Panc1 (cell line): ENCODE measurements around the gene STK25. TPM values are rescaled to one million over a fixed set of nuclear protein-coding genes. Genes with fewer than 3 reads are reported as not detected.

Source experiments
- ATAC-seq: fragments of 200-7000 bp; cut with Tn5 transposase; 2 replicates; pipeline ENCODE4 v1.9.1; 2020; ENCODE audit warnings: mild to moderate bottlenecking, moderate library complexity
- BruUV-seq: library from RNA; stranded (reverse); fragments of 400-500 nt; replicated peaks from 2 replicates; lab custom pipeline; 2021; lab: Mats Ljungman, UMichigan
- CTCF ChIA-PET: fragments of 300-600 bp; sonication (Branson Sonifier 250); formaldehyde crosslinking; loops from one replicate; lab custom pipeline; 2022; ENCODE audit warnings: antibody characterized with exemption; lab: Charles Lee
- POLR2A ChIA-PET: fragments of 300-600 bp; sonication (Branson Sonifier 250); formaldehyde crosslinking; loops from one replicate; lab custom pipeline; 2022; ENCODE audit warnings: antibody characterized with exemption; lab: Charles Lee
- DNase-seq: peaks from one replicate; pipeline ENCODE4 v3.0.0-alpha.2; 2010; ENCODE audit warnings: low read depth, low spot score
- H3K27ac ChIP-seq: 2 replicates; pipeline ENCODE4 v1.5.1; 2011; ENCODE audit warnings: mild to moderate bottlenecking, low read length, inconsistent platforms
- H3K27me3 ChIP-seq: fragments of 200-500 bp; sonication (Bioruptor generic); 2 replicates; pipeline ENCODE4 v1.6.0; 2014; ENCODE audit warnings: low read length, inconsistent platforms; ENCODE audit not compliant: control insufficient read depth, insufficient read depth
- H3K36me3 ChIP-seq: fragments of 200-500 bp; sonication (Bioruptor generic); 2 replicates; pipeline ENCODE4 v1.5.1; 2014; ENCODE audit warnings: inconsistent platforms, mild to moderate bottlenecking, low read length, moderate library complexity; ENCODE audit not compliant: control insufficient read depth, insufficient read depth
- H3K4me1 ChIP-seq: 2 replicates; pipeline ENCODE4 v1.5.1; 2011; ENCODE audit warnings: inconsistent platforms, mild to moderate bottlenecking, low read length, moderate library complexity; ENCODE audit not compliant: control insufficient read depth, insufficient read depth
- H3K4me3 ChIP-seq, 2 experiments: 2 replicates each; pipeline ENCODE4 v1.5.1; 2011 to 2012; ENCODE audit warnings: low read depth in 2 of 2, low read length in 2 of 2, mild to moderate bottlenecking in 2 of 2, inconsistent platforms in 1 of 2, moderate library complexity in 1 of 2
- H3K9me3 ChIP-seq: fragments of 200-500 bp; sonication (Bioruptor generic); 2 replicates; pipeline ENCODE4 v1.5.1; 2014; ENCODE audit warnings: low read depth, mild to moderate bottlenecking, inconsistent platforms, low read length, moderate library complexity; ENCODE audit not compliant: control insufficient read depth, insufficient read depth
- POLR2AphosphoS5 ChIP-seq: IDR thresholded peaks from 2 replicates; pipeline ENCODE4 v1.6.1; 2012; ENCODE audit warnings: mild to moderate bottlenecking, low read depth, low read length, moderate library complexity
- SIN3A ChIP-seq: IDR thresholded peaks from 2 replicates; pipeline ENCODE4 v1.6.1; 2012; ENCODE audit warnings: low read depth, mild to moderate bottlenecking, low read length, moderate library complexity, borderline replicate concordance; ENCODE audit not compliant: insufficient read depth
- TCF7L2 ChIP-seq: IDR thresholded peaks from 2 replicates; pipeline ENCODE4 v1.6.1; 2011; ENCODE audit warnings: mild to moderate bottlenecking, low read depth, low read length, inconsistent platforms
- in situ Hi-C: cut with HindIII; loops from 2 replicates; pipeline ENCODE4 v1.10.0; 2016; ENCODE audit warnings: low sequenced_read_pairs, low pct_unique_long_range_greater_than_20kb
- intact Hi-C: fragments of 100-400 bp; cut with micrococcal nuclease; formaldehyde crosslinking; loops from one replicate; pipeline ENCODE4 v1.10.0; 2022; ENCODE audit not compliant: unreplicated experiment
- total RNA-seq: library from RNA; stranded (reverse); gene quantifications from one replicate; pipeline ENCODE4 v1.2.1, GENCODE V29; 2021; ENCODE audit not compliant: unreplicated experiment
- TF ChIP-seq, protein P1 (sequence below): fragments of 450-650 bp; IDR thresholded peaks from 2 replicates; pipeline ENCODE4 v1.5.1; 2017; ENCODE audit warnings: mild to moderate bottlenecking
- TF ChIP-seq, protein P2 (sequence below), 2 experiments: IDR thresholded peaks; 2 replicates each; pipeline ENCODE4 v1.6.1; 2011 to 2012; ENCODE audit warnings: low read depth in 2 of 2, control low read depth in 1 of 2, low read length in 1 of 2, mild to moderate bottlenecking in 1 of 2, moderate library complexity in 1 of 2; ENCODE audit not compliant: insufficient read depth in 1 of 2

STK25 gene
- total RNA-seq, 1 experiment from 2014 or later: 195 TPM

DNA sequence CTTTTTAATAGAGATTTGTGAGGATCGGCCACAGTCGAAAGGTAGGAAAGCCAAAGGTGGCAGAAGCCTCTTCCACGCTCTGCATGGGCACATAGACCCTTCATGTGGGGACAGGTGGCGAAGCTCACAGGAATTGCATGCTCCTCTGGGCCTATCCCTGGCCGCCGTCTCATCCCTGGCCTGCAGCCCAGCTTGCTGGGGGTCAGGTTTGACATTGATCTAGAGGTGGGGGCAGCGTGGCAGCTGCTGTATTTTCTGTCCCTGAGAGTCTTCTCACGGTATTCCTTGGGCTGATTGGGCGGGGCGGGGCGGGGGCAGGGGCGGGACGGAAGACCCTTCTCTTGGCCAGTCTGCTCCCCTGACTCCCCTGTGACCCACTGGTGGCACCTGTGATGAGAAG lies 48.9 kb downstream of the STK25 start:
- in situ Hi-C loops: no loop called here
- no peaks in the 10 kb centered on the region for H3K36me3 ChIP-seq
- no peak overlapping the region for H3K27ac ChIP-seq
- no peak for DNase-seq
- H3K9me3 ChIP-seq: no peaks in the 10 kb centered on the region
- no peak for ATAC-seq
- ChIA-PET POLR2A (no interaction called here), CTCF (no interaction called here)
- no peaks in the 10 kb centered on the region for H3K4me1 ChIP-seq
- intact Hi-C loops: no loop called here
- TF ChIP-seq POLR2AphosphoS5: no peak
- TF ChIP-seq SIN3A: no peak
- TF ChIP-seq, protein P1, sequence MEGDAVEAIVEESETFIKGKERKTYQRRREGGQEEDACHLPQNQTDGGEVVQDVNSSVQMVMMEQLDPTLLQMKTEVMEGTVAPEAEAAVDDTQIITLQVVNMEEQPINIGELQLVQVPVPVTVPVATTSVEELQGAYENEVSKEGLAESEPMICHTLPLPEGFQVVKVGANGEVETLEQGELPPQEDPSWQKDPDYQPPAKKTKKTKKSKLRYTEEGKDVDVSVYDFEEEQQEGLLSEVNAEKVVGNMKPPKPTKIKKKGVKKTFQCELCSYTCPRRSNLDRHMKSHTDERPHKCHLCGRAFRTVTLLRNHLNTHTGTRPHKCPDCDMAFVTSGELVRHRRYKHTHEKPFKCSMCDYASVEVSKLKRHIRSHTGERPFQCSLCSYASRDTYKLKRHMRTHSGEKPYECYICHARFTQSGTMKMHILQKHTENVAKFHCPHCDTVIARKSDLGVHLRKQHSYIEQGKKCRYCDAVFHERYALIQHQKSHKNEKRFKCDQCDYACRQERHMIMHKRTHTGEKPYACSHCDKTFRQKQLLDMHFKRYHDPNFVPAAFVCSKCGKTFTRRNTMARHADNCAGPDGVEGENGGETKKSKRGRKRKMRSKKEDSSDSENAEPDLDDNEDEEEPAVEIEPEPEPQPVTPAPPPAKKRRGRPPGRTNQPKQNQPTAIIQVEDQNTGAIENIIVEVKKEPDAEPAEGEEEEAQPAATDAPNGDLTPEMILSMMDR: no peak
- no peak for TF ChIP-seq TCF7L2
- TF ChIP-seq, protein P2, sequence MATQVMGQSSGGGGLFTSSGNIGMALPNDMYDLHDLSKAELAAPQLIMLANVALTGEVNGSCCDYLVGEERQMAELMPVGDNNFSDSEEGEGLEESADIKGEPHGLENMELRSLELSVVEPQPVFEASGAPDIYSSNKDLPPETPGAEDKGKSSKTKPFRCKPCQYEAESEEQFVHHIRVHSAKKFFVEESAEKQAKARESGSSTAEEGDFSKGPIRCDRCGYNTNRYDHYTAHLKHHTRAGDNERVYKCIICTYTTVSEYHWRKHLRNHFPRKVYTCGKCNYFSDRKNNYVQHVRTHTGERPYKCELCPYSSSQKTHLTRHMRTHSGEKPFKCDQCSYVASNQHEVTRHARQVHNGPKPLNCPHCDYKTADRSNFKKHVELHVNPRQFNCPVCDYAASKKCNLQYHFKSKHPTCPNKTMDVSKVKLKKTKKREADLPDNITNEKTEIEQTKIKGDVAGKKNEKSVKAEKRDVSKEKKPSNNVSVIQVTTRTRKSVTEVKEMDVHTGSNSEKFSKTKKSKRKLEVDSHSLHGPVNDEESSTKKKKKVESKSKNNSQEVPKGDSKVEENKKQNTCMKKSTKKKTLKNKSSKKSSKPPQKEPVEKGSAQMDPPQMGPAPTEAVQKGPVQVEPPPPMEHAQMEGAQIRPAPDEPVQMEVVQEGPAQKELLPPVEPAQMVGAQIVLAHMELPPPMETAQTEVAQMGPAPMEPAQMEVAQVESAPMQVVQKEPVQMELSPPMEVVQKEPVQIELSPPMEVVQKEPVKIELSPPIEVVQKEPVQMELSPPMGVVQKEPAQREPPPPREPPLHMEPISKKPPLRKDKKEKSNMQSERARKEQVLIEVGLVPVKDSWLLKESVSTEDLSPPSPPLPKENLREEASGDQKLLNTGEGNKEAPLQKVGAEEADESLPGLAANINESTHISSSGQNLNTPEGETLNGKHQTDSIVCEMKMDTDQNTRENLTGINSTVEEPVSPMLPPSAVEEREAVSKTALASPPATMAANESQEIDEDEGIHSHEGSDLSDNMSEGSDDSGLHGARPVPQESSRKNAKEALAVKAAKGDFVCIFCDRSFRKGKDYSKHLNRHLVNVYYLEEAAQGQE (IDR thresholded peaks at IDR 0.05; ENCODE audit: insufficient read depth in 1 of 2, low read depth in 2 of 2, low read length in 1 of 2): no peak
- no peaks in the 10 kb centered on the region for H3K27me3 ChIP-seq
- BruUV-seq: no TSS peak
- H3K4me3 ChIP-seq: no peak overlapping the region

DNA sequence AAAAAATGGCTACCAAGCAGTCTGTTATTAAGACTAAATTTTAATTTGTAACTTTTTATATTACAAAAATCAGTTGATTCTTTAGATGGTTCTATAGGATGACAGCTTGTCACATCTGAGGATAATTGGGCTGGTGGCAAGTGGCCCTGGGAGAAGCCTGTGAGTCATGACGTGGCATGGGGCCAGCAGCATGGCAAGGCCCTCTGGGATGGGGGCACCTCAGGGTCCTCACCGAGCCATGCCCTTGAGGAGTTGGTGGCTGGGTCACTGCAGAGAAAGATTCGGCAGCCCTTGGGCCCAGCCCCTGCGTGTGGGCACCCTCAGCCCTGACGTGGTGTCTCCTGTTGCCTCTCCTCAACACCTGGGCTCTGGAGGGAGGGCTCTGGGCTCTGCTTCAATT lies 49.7 kb downstream of the STK25 start:
- POLR2A ChIA-PET: no interaction called here
- ATAC-seq (no peak), DNase-seq (no peak)
- TF ChIP-seq TCF7L2 (no peak), POLR2AphosphoS5 (no peak), SIN3A (no peak)
- TF ChIP-seq, protein P2 (IDR thresholded peaks at IDR 0.05; ENCODE audit: insufficient read depth in 1 of 2, low read depth in 2 of 2, low read length in 1 of 2): no peak
- TF ChIP-seq, protein P1: no peak
- Histone ChIP-seq H3K36me3 (no peaks in the 10 kb centered on the region), H3K27me3 (no peaks in the 10 kb centered on the region), H3K4me1 (no peaks in the 10 kb centered on the region), H3K9me3 (no peaks in the 10 kb centered on the region), H3K27ac (no peak overlapping the region), H3K4me3 (no peak overlapping the region)
- CTCF ChIA-PET: no interaction called here
- no TSS peak for BruUV-seq
- intact Hi-C loops (no loop called here), in situ Hi-C loops (no loop called here)
